H1 (cell line): ENCODE measurements around the gene RIPPLY1. TPM values are rescaled to one million over a fixed set of nuclear protein-coding genes. Genes with fewer than 3 reads are reported as not detected.

ENCODE experiments used
- ASH2L ChIP-seq: fragments of 200-600, 300-600 bp; sonication (generic); IDR thresholded peaks from one replicate; pipeline ENCODE4 v1.7.1; 2017; ENCODE audit warnings: low read length
- CBX8 ChIP-seq: fragments of 300-800, 300-1000 bp; sonication (generic); IDR thresholded peaks from 2 replicates; pipeline ENCODE4 v1.7.1; 2016; ENCODE audit warnings: low read depth, low read length, borderline replicate concordance
- FOSL1 ChIP-seq: IDR thresholded peaks from 2 replicates; pipeline ENCODE4 v1.6.1; 2011; ENCODE audit warnings: mild to moderate bottlenecking, low read depth, low read length, moderate library complexity; ENCODE audit not compliant: insufficient read depth
- RNF2 ChIP-seq: fragments of 200-900, 300-1000 bp; sonication (generic); IDR thresholded peaks from 2 replicates; pipeline ENCODE4 v1.7.1; 2016; ENCODE audit warnings: borderline replicate concordance, low read depth, mild to moderate bottlenecking, antibody characterized with exemption, low read length; ENCODE audit not compliant: poor library complexity, severe bottlenecking; ENCODE audit errors: missing control alignments
- polyA plus RNA-seq, 7 experiments: library from polyadenylated mRNA; depleted of rRNA in 3 of 7; stranded (reverse) in 5 of 7; unstranded in 2 of 7; fragments of >200 nt in 5 of 7; fragments of 200-250 nt in 2 of 7; gene quantifications; 1 replicate in 5 of 7; 2 replicates in 1 of 7; 4 replicates in 1 of 7; pipeline versions ENCODE4 v1.2.1 to v1.2.3, GENCODE V29; 2011 to 2013; ENCODE audit warnings: missing spikeins in 2 of 7, mixed read lengths in 2 of 7
- total RNA-seq: library from RNA; stranded (reverse); fragmentation: NEBNext Ultra II Directional; extraction: Animal tissue kit (Norgen Biotek cat#: 25700); gene quantifications from 2 replicates; pipeline ENCODE4 v1.2.1, GENCODE V29; 2021
- TF ChIP-seq, protein P1 (sequence below): fragments of 300-600 bp; sonication (generic); IDR thresholded peaks from 2 replicates; pipeline ENCODE4 v1.7.1; 2012; ENCODE audit warnings: low read length, moderate library complexity, mild to moderate bottlenecking, inconsistent platforms; ENCODE audit not compliant: insufficient replicate concordance
- TF ChIP-seq, protein P2 (sequence below): IDR thresholded peaks from 2 replicates; pipeline ENCODE4 v1.6.1; 2011; ENCODE audit warnings: low read length, improper control_type of control experiment

RIPPLY1 gene
- total and polyA plus RNA-seq, 2 of the 8 experiments (the other 6 are each of a cell fraction or from before 2014, with no cell fraction given): not detected

DNA sequence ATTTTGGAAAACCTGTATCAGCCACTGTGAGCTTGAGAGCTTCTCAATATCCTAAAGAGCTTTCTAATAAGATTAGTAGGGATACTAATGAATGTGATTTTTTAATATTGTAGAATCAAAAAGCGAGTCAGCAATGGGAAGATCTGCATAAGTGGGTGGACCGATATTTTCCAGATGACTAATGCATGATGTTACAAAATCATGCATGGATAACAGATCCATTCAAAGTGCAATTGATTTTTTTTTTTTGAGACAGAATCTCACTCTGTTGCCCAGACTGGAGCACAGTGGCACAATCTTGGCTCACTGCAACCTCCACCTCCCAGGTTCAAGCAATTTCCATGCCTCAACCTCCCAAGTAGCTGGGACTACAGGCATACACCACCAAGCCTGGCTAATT lies 9.7 kb upstream of the RIPPLY1 start (continued):
- TF ChIP-seq, protein P1, sequence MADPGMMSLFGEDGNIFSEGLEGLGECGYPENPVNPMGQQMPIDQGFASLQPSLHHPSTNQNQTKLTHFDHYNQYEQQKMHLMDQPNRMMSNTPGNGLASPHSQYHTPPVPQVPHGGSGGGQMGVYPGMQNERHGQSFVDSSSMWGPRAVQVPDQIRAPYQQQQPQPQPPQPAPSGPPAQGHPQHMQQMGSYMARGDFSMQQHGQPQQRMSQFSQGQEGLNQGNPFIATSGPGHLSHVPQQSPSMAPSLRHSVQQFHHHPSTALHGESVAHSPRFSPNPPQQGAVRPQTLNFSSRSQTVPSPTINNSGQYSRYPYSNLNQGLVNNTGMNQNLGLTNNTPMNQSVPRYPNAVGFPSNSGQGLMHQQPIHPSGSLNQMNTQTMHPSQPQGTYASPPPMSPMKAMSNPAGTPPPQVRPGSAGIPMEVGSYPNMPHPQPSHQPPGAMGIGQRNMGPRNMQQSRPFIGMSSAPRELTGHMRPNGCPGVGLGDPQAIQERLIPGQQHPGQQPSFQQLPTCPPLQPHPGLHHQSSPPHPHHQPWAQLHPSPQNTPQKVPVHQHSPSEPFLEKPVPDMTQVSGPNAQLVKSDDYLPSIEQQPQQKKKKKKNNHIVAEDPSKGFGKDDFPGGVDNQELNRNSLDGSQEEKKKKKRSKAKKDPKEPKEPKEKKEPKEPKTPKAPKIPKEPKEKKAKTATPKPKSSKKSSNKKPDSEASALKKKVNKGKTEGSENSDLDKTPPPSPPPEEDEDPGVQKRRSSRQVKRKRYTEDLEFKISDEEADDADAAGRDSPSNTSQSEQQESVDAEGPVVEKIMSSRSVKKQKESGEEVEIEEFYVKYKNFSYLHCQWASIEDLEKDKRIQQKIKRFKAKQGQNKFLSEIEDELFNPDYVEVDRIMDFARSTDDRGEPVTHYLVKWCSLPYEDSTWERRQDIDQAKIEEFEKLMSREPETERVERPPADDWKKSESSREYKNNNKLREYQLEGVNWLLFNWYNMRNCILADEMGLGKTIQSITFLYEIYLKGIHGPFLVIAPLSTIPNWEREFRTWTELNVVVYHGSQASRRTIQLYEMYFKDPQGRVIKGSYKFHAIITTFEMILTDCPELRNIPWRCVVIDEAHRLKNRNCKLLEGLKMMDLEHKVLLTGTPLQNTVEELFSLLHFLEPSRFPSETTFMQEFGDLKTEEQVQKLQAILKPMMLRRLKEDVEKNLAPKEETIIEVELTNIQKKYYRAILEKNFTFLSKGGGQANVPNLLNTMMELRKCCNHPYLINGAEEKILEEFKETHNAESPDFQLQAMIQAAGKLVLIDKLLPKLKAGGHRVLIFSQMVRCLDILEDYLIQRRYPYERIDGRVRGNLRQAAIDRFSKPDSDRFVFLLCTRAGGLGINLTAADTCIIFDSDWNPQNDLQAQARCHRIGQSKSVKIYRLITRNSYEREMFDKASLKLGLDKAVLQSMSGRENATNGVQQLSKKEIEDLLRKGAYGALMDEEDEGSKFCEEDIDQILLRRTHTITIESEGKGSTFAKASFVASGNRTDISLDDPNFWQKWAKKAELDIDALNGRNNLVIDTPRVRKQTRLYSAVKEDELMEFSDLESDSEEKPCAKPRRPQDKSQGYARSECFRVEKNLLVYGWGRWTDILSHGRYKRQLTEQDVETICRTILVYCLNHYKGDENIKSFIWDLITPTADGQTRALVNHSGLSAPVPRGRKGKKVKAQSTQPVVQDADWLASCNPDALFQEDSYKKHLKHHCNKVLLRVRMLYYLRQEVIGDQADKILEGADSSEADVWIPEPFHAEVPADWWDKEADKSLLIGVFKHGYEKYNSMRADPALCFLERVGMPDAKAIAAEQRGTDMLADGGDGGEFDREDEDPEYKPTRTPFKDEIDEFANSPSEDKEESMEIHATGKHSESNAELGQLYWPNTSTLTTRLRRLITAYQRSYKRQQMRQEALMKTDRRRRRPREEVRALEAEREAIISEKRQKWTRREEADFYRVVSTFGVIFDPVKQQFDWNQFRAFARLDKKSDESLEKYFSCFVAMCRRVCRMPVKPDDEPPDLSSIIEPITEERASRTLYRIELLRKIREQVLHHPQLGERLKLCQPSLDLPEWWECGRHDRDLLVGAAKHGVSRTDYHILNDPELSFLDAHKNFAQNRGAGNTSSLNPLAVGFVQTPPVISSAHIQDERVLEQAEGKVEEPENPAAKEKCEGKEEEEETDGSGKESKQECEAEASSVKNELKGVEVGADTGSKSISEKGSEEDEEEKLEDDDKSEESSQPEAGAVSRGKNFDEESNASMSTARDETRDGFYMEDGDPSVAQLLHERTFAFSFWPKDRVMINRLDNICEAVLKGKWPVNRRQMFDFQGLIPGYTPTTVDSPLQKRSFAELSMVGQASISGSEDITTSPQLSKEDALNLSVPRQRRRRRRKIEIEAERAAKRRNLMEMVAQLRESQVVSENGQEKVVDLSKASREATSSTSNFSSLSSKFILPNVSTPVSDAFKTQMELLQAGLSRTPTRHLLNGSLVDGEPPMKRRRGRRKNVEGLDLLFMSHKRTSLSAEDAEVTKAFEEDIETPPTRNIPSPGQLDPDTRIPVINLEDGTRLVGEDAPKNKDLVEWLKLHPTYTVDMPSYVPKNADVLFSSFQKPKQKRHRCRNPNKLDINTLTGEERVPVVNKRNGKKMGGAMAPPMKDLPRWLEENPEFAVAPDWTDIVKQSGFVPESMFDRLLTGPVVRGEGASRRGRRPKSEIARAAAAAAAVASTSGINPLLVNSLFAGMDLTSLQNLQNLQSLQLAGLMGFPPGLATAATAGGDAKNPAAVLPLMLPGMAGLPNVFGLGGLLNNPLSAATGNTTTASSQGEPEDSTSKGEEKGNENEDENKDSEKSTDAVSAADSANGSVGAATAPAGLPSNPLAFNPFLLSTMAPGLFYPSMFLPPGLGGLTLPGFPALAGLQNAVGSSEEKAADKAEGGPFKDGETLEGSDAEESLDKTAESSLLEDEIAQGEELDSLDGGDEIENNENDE: no peak
- TF ChIP-seq CBX8 (no peak), FOSL1 (no peak), ASH2L (no peak), RNF2 (no peak)
- TF ChIP-seq, protein P2, sequence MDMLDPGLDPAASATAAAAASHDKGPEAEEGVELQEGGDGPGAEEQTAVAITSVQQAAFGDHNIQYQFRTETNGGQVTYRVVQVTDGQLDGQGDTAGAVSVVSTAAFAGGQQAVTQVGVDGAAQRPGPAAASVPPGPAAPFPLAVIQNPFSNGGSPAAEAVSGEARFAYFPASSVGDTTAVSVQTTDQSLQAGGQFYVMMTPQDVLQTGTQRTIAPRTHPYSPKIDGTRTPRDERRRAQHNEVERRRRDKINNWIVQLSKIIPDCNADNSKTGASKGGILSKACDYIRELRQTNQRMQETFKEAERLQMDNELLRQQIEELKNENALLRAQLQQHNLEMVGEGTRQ: no peak
